Liver (tissue), 9 donors: ENCODE results near the gene C11orf68. TPM values are rescaled to one million over a fixed set of nuclear protein-coding genes. Genes with fewer than 3 reads are reported as not detected.

ENCODE experiments used
- DNase-seq: peaks from one replicate; pipeline ENCODE4 v3.0.0-alpha.2; 2017; ENCODE audit warnings: low spot score
- H3K27ac ChIP-seq, 2 donors: one replicate each; pipeline ENCODE4 v1.7.0; 2013; ENCODE audit warnings: inconsistent platforms in 2 of 2, low read length in 2 of 2, control low read depth in 1 of 2, low read depth in 1 of 2, mild to moderate bottlenecking in 1 of 2
- H3K27me3 ChIP-seq, 4 donors: one replicate each; pipeline versions ENCODE4 v1.6.1 to v1.7.0; 2013; ENCODE audit warnings: low read length in 3 of 4, inconsistent platforms in 1 of 4, mild to moderate bottlenecking in 1 of 4, moderate library complexity in 1 of 4; ENCODE audit not compliant: control insufficient read depth in 4 of 4, insufficient read depth in 4 of 4
- H3K36me3 ChIP-seq, 4 donors: one replicate each; pipeline versions ENCODE4 v1.6.1 to v1.7.0; 2013; ENCODE audit warnings: low read length in 3 of 4, mild to moderate bottlenecking in 3 of 4, low read depth in 1 of 4, moderate library complexity in 1 of 4; ENCODE audit not compliant: control insufficient read depth in 4 of 4, insufficient read depth in 3 of 4
- H3K4me1 ChIP-seq, 4 donors: one replicate each; pipeline versions ENCODE4 v1.6.1 to v1.7.0; 2013; ENCODE audit warnings: low read length in 3 of 4, mild to moderate bottlenecking in 3 of 4, moderate library complexity in 1 of 4; ENCODE audit not compliant: control insufficient read depth in 4 of 4, insufficient read depth in 4 of 4
- H3K4me3 ChIP-seq, 3 donors: one replicate each; pipeline versions ENCODE4 v1.6.1 to v1.7.0; 2013; ENCODE audit warnings: low read length in 3 of 3, control low read depth in 1 of 3, low read depth in 1 of 3, mild to moderate bottlenecking in 1 of 3
- H3K9ac ChIP-seq, 2 donors: one replicate each; pipeline ENCODE4 v1.7.0; 2013; ENCODE audit warnings: low read length in 2 of 2, mild to moderate bottlenecking in 2 of 2, moderate library complexity in 2 of 2, control low read depth in 1 of 2, low read depth in 1 of 2
- H3K9me3 ChIP-seq, 4 donors: one replicate each; pipeline versions ENCODE4 v1.6.1 to v1.7.0; 2013; ENCODE audit warnings: low read length in 3 of 4; ENCODE audit not compliant: control insufficient read depth in 4 of 4
- EGR1 ChIP-seq, 2 donors: IDR thresholded peaks; 2 replicates each; pipeline ENCODE4 v1.6.1; 2016 to 2018; ENCODE audit warnings: antibody characterized with exemption in 2 of 2, low read depth in 2 of 2
- FOXA1 ChIP-seq: IDR thresholded peaks from 2 replicates; pipeline ENCODE4 v1.6.1; 2016; ENCODE audit warnings: antibody characterized with exemption
- FOXA2 ChIP-seq: IDR thresholded peaks from 2 replicates; pipeline ENCODE4 v1.6.1; 2016; ENCODE audit warnings: antibody characterized with exemption
- GABPA ChIP-seq, 2 donors: IDR thresholded peaks in 1 of 2; conservative IDR thresholded peaks in 1 of 2; 2 replicates each; pipeline ENCODE4 v1.6.1; 2016; ENCODE audit warnings: antibody characterized with exemption in 2 of 2, mild to moderate bottlenecking in 1 of 2, moderate library complexity in 1 of 2
- HNF4A ChIP-seq, 2 donors: conservative IDR thresholded peaks; 2 replicates each; pipeline ENCODE4 v1.6.1; 2016; ENCODE audit warnings: antibody characterized with exemption in 2 of 2, mild to moderate bottlenecking in 2 of 2
- HNF4G ChIP-seq: IDR thresholded peaks from 2 replicates; pipeline ENCODE4 v1.6.1; 2016; ENCODE audit warnings: antibody characterized with exemption
- JUND ChIP-seq, 2 donors: IDR thresholded peaks; 2 replicates each; pipeline ENCODE4 v1.6.1; 2016; ENCODE audit warnings: antibody characterized with exemption in 2 of 2
- NR2F2 ChIP-seq: IDR thresholded peaks from 2 replicates; pipeline ENCODE4 v1.6.1; 2016; ENCODE audit warnings: antibody characterized with exemption
- RAD21 ChIP-seq, 2 donors: IDR thresholded peaks; 2 replicates each; pipeline ENCODE4 v1.6.1; 2016; ENCODE audit warnings: antibody characterized with exemption in 2 of 2, mild to moderate bottlenecking in 2 of 2
- RXRA ChIP-seq, 2 donors: IDR thresholded peaks; 2 replicates each; pipeline ENCODE4 v1.6.1; 2017 to 2018; ENCODE audit warnings: antibody characterized with exemption in 2 of 2, mild to moderate bottlenecking in 1 of 2
- SP1 ChIP-seq: IDR thresholded peaks from 2 replicates; pipeline ENCODE4 v1.6.1; 2018; ENCODE audit warnings: antibody characterized with exemption, mild to moderate bottlenecking
- TAF1 ChIP-seq: conservative IDR thresholded peaks from 2 replicates; pipeline ENCODE4 v1.6.1; 2016; ENCODE audit warnings: antibody characterized with exemption, mild to moderate bottlenecking
- YY1 ChIP-seq: IDR thresholded peaks from 2 replicates; pipeline ENCODE4 v1.6.1; 2016; ENCODE audit warnings: antibody characterized with exemption, mild to moderate bottlenecking
- WGBS: extraction: QIAGEN DNeasy Blood & Tissue Kit; methylation state at CpG from one replicate; pipeline ENCODE4 v1.1.7; 2013; 5-methylcytosine and 5-hydroxymethylcytosine counted together
- polyA plus RNA-seq, 2 donors: library from polyadenylated mRNA; stranded (reverse) in 1 of 2; unstranded in 1 of 2; fragments of 200-250 nt in 1 of 2; fragments of >200 nt in 1 of 2; fragmentation: Nextera tagmentation in 1 of 2; extraction: Ambion mirVana in 1 of 2; gene quantifications; one replicate each; pipeline versions ENCODE4 v1.2.1 to v1.2.3, GENCODE V29; 2013 to 2015
- total RNA-seq, 2 donors: library from RNA; depleted of rRNA; stranded (reverse); fragments of >200 nt; gene quantifications; one replicate each; pipeline ENCODE4 v1.2.3, GENCODE V29; 2014
- TF ChIP-seq, protein P1 (sequence below): fragments of 150-350 bp; IDR thresholded peaks from 2 replicates; pipeline ENCODE4 v1.5.1; 2017; ENCODE audit warnings: improper control_type of control experiment, low read depth, low read length; ENCODE audit not compliant: missing input control
- TF ChIP-seq, protein P2 (sequence below): IDR thresholded peaks from 2 replicates; pipeline ENCODE4 v1.6.1; 2016; ENCODE audit warnings: antibody characterized with exemption, mild to moderate bottlenecking
- TF ChIP-seq, protein P3 (sequence below): IDR thresholded peaks from 2 replicates; pipeline ENCODE4 v1.6.1; 2016; ENCODE audit warnings: antibody characterized with exemption
- TF ChIP-seq, protein P4 (sequence below): IDR thresholded peaks from 2 replicates; pipeline ENCODE4 v1.6.1; 2016; ENCODE audit warnings: antibody characterized with exemption
- TF ChIP-seq, protein P5 (sequence below): IDR thresholded peaks from 2 replicates; pipeline ENCODE4 v1.6.1; 2016; ENCODE audit warnings: antibody characterized with exemption
- donor health status: healthy.
- donor health status: healthy.
- donor health status: healthy.
- donor health status: healthy.
- donor health status: healthy.

Gene C11orf68
- total and polyA plus RNA-seq, 4 donors: 4.4 to 15.4 (median 11.2) TPM

DNA sequence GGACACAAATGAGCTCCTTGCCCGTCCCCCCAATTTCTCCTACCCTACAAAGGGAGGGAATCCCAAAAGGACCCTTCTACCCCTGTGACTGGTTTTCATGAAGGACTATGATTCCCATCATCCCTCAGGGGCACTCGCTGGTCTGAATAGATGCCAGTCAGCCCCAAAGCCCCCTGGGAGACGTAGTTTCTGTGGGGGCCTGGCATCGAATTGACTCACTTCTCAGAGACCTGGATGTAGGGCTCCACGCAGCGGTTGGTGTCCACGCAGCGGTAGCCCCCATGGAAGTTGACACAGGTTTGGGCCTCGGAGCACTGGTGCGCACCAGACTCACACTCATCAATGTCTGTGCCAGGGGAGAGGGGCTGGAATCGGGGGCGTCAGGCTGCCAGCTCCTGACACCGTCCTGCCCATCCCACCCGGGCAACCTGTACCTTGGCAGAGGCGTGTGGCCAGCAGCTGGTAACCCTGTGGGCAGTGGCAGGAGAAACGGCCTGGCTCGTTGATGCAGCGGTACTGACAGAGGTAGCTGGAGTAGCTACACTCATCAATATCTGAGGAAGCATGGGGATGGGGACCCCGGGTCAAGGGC is 50.7 kb downstream of the C11orf68 start:
- no peak overlapping the region for H3K9ac ChIP-seq
- WGBS: 90% methylated on average over 19 of the region's 19 CpGs
- no peak overlapping the region for H3K27ac ChIP-seq
- no peaks in the 10 kb centered on the region for H3K9me3 ChIP-seq
- no peak for TF ChIP-seq RAD21 (IDR thresholded peaks at IDR 0.05)
- no peak for TF ChIP-seq GABPA (IDR thresholded peaks at IDR 0.05 in 1 of 2, conservative IDR thresholded peaks at IDR 0.05 in 1 of 2)
- TF ChIP-seq YY1: no peak
- TF ChIP-seq, protein P1, sequence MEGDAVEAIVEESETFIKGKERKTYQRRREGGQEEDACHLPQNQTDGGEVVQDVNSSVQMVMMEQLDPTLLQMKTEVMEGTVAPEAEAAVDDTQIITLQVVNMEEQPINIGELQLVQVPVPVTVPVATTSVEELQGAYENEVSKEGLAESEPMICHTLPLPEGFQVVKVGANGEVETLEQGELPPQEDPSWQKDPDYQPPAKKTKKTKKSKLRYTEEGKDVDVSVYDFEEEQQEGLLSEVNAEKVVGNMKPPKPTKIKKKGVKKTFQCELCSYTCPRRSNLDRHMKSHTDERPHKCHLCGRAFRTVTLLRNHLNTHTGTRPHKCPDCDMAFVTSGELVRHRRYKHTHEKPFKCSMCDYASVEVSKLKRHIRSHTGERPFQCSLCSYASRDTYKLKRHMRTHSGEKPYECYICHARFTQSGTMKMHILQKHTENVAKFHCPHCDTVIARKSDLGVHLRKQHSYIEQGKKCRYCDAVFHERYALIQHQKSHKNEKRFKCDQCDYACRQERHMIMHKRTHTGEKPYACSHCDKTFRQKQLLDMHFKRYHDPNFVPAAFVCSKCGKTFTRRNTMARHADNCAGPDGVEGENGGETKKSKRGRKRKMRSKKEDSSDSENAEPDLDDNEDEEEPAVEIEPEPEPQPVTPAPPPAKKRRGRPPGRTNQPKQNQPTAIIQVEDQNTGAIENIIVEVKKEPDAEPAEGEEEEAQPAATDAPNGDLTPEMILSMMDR: no peak
- no peak for TF ChIP-seq HNF4A (conservative IDR thresholded peaks at IDR 0.05)
- TF ChIP-seq EGR1 (IDR thresholded peaks at IDR 0.05; ENCODE audit: low read depth in 2 of 2): no peak
- TF ChIP-seq RXRA (IDR thresholded peaks at IDR 0.05): no peak
- TF ChIP-seq, protein P2, sequence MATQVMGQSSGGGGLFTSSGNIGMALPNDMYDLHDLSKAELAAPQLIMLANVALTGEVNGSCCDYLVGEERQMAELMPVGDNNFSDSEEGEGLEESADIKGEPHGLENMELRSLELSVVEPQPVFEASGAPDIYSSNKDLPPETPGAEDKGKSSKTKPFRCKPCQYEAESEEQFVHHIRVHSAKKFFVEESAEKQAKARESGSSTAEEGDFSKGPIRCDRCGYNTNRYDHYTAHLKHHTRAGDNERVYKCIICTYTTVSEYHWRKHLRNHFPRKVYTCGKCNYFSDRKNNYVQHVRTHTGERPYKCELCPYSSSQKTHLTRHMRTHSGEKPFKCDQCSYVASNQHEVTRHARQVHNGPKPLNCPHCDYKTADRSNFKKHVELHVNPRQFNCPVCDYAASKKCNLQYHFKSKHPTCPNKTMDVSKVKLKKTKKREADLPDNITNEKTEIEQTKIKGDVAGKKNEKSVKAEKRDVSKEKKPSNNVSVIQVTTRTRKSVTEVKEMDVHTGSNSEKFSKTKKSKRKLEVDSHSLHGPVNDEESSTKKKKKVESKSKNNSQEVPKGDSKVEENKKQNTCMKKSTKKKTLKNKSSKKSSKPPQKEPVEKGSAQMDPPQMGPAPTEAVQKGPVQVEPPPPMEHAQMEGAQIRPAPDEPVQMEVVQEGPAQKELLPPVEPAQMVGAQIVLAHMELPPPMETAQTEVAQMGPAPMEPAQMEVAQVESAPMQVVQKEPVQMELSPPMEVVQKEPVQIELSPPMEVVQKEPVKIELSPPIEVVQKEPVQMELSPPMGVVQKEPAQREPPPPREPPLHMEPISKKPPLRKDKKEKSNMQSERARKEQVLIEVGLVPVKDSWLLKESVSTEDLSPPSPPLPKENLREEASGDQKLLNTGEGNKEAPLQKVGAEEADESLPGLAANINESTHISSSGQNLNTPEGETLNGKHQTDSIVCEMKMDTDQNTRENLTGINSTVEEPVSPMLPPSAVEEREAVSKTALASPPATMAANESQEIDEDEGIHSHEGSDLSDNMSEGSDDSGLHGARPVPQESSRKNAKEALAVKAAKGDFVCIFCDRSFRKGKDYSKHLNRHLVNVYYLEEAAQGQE: no peak
- TF ChIP-seq HNF4G: no peak
- TF ChIP-seq, protein P3, sequence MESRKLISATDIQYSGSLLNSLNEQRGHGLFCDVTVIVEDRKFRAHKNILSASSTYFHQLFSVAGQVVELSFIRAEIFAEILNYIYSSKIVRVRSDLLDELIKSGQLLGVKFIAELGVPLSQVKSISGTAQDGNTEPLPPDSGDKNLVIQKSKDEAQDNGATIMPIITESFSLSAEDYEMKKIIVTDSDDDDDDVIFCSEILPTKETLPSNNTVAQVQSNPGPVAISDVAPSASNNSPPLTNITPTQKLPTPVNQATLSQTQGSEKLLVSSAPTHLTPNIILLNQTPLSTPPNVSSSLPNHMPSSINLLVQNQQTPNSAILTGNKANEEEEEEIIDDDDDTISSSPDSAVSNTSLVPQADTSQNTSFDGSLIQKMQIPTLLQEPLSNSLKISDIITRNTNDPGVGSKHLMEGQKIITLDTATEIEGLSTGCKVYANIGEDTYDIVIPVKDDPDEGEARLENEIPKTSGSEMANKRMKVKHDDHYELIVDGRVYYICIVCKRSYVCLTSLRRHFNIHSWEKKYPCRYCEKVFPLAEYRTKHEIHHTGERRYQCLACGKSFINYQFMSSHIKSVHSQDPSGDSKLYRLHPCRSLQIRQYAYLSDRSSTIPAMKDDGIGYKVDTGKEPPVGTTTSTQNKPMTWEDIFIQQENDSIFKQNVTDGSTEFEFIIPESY: no peak
- TF ChIP-seq SP1: no peak
- TF ChIP-seq, protein P4, sequence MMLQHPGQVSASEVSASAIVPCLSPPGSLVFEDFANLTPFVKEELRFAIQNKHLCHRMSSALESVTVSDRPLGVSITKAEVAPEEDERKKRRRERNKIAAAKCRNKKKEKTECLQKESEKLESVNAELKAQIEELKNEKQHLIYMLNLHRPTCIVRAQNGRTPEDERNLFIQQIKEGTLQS: no peak
- no peak for TF ChIP-seq FOXA1
- no peak for TF ChIP-seq NR2F2
- no peak for TF ChIP-seq JUND (IDR thresholded peaks at IDR 0.05)
- TF ChIP-seq, protein P5, sequence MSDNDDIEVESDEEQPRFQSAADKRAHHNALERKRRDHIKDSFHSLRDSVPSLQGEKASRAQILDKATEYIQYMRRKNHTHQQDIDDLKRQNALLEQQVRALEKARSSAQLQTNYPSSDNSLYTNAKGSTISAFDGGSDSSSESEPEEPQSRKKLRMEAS: no peak
- no peak for TF ChIP-seq FOXA2
- no peak for TF ChIP-seq TAF1
- no peak for DNase-seq
- peaks cover 0 to 14% (median 5%) of the 10 kb centered on the region in 4 donors for H3K4me1 ChIP-seq
- peaks cover 16 to 38% (median 19%) of the 10 kb centered on the region in 4 donors for H3K36me3 ChIP-seq
- no peak overlapping the region for H3K4me3 ChIP-seq
- H3K27me3 ChIP-seq: no peaks in the 10 kb centered on the region
